ENCODE data around the gene DOCK2. TPM values are rescaled to one million over a fixed set of nuclear protein-coding genes. Genes with fewer than 3 reads are reported as not detected.
"Not testable (repeated sequence)": the region's sequence is repeated elsewhere in the genome, so short reads cannot be mapped to it uniquely, and the experiment has no call there.

Gene DOCK2
- total RNA-seq, 1 donor from 2014 or later, result 0.77 TPM

DNA sequence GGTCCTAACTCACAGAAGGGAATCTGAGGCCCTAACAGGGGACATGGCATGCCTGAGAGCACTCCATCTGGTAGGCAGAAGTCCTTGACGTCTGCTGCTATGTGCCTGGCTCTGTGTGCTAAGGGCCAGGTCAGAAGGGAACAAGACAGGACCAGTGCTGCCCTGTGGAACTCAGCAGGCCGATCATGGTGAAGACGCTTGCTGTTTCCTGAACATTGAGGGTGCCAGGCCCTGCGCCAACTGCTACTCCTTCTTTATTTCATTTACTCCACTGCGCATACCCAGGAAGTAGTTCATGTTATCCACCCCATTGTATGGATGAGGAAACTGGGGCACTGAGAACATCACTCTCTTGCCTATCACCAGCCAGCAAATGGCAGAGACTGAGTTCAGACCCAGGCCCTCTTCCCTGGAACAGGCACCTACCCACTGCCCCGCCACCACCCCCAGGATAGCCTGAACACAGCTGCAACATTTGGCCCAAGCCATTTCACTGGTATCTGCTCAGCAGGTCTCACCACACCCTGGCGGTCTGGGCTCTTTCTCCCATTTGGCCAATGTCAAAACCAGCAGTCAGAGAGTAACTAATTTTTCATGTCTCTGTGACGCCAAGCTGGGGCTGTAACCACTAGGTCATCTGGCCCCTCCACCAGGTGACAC, 443.8 kb downstream of the DOCK2 start:
- Mint-ChIP-seq H3K27ac (ENCODE audit: unreplicated experiment) (no peak overlapping the region), H3K4me1 (no peaks in the 10 kb centered on the region), H3K36me3 (ENCODE audit: low read depth) (no peaks in the 10 kb centered on the region), H3K9me3 (no peaks in the 10 kb centered on the region), H3K4me3 (no peak overlapping the region), H3K27me3 (ENCODE audit: low read depth) (peaks cover 6% of the 10 kb centered on the region)
- TF ChIP-seq, protein P1, sequence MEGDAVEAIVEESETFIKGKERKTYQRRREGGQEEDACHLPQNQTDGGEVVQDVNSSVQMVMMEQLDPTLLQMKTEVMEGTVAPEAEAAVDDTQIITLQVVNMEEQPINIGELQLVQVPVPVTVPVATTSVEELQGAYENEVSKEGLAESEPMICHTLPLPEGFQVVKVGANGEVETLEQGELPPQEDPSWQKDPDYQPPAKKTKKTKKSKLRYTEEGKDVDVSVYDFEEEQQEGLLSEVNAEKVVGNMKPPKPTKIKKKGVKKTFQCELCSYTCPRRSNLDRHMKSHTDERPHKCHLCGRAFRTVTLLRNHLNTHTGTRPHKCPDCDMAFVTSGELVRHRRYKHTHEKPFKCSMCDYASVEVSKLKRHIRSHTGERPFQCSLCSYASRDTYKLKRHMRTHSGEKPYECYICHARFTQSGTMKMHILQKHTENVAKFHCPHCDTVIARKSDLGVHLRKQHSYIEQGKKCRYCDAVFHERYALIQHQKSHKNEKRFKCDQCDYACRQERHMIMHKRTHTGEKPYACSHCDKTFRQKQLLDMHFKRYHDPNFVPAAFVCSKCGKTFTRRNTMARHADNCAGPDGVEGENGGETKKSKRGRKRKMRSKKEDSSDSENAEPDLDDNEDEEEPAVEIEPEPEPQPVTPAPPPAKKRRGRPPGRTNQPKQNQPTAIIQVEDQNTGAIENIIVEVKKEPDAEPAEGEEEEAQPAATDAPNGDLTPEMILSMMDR (conservative IDR thresholded peaks at IDR 0.05), result no peak
- DNase-seq (ENCODE audit: low read depth, low spot score), result no peak

DNA sequence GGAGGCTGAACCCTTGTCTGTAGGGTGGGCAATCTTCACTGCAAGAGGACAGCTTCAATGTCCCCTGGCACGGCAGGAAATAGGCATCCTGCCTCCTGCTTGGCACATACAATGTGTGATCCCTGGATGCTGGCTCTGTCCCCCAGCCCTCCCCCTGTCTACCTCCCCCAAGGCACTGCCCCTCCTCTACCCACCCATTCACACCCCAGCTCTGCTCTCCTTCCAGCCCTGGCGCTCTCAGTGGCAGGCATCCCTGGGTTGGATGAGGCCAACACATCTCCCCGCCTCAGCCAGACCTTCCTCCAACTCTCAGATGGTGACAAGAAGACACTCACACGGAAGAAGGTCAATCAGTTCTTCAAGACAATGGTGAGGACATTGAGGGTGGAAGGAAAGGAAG, 444.5 kb downstream of the DOCK2 start:
- DNase-seq (ENCODE audit: low read depth, low spot score), result no peak
- Mint-ChIP-seq H3K9me3 (no peaks in the 10 kb centered on the region), H3K4me1 (no peaks in the 10 kb centered on the region), H3K36me3 (ENCODE audit: low read depth) (no peaks in the 10 kb centered on the region), H3K27me3 (ENCODE audit: low read depth) (peaks cover 6% of the 10 kb centered on the region), H3K27ac (ENCODE audit: unreplicated experiment) (no peak overlapping the region), H3K4me3 (no peak overlapping the region)
- TF ChIP-seq, protein P1 (conservative IDR thresholded peaks at IDR 0.05), result no peak

DNA sequence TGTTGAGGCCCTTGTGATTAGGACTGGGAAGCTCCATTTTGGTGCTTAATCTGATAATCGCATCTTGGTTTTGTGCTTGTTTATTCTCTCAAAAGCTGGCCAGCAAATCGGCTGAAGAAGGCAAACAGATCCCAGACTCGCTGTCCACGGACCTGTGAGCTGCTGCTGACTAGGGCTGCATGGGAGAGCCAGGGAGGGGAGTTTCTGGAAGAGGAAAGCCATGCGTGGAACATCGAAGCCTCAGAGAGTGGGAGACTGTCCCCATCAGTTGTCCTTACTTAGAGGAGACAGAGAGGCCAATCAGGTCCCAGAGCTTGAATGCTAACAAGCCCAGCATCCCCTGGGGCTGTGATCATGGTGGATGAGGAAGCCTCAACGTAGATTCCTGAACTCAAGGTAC, 445.6 kb downstream of the DOCK2 start:
- TF ChIP-seq, protein P1 (conservative IDR thresholded peaks at IDR 0.05), result no peak
- Mint-ChIP-seq H3K4me1 (no peaks in the 10 kb centered on the region), H3K36me3 (ENCODE audit: low read depth) (no peaks in the 10 kb centered on the region)

DNA sequence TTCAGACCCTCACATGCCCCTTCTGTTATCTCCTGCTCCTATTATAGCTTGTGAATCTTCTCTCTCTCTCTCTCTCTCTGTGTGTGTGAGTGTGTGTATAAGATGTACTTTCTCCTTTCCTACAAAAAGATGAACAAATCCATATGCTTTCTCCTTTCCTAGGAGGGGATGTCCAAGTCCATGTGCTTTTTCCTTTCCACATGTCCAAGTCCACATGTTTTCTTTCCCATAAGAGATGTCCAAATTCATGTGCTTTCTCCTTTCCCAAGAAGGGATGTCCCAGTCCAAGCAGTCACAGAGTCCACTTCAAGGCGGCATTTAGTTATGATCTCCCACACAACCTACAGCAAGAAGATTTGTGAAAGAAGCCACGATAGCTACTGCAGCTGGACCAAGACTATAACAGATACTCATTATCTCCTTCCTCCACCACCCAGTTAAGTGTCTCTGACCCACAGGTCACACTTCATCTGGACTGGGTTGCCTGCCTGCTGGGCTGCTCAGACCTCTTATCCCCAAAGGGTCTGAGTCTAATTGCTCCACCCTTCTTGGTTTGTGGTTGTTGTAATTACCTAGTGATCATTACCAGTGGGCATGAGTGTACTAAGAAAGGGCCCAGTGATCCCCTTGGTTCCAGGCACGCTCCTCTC, 450.2 kb downstream of the DOCK2 start:
- H3K9me3 Mint-ChIP-seq, result peaks cover 2% of the 10 kb centered on the region
- DNase-seq (ENCODE audit: low read depth, low spot score), result no peak
- no peak overlapping the region for H3K27ac Mint-ChIP-seq (ENCODE audit: unreplicated experiment)
- TF ChIP-seq, protein P1 (conservative IDR thresholded peaks at IDR 0.05), result no peak
- no peaks in the 10 kb centered on the region for H3K27me3 Mint-ChIP-seq (ENCODE audit: low read depth)
- H3K36me3 Mint-ChIP-seq (ENCODE audit: low read depth), result no peaks in the 10 kb centered on the region
- no peak overlapping the region for H3K4me3 Mint-ChIP-seq
- no peaks in the 10 kb centered on the region for H3K4me1 Mint-ChIP-seq

More for the DNA sequence above, 445.6 kb downstream of the DOCK2 start:
- H3K27ac Mint-ChIP-seq (ENCODE audit: unreplicated experiment), result no peak overlapping the region
- no peak overlapping the region for H3K4me3 Mint-ChIP-seq
- H3K9me3 Mint-ChIP-seq, result peaks cover 2% of the 10 kb centered on the region
- peaks cover 6% of the 10 kb centered on the region for H3K27me3 Mint-ChIP-seq (ENCODE audit: low read depth)
- no peak for DNase-seq (ENCODE audit: low read depth, low spot score)

DNA sequence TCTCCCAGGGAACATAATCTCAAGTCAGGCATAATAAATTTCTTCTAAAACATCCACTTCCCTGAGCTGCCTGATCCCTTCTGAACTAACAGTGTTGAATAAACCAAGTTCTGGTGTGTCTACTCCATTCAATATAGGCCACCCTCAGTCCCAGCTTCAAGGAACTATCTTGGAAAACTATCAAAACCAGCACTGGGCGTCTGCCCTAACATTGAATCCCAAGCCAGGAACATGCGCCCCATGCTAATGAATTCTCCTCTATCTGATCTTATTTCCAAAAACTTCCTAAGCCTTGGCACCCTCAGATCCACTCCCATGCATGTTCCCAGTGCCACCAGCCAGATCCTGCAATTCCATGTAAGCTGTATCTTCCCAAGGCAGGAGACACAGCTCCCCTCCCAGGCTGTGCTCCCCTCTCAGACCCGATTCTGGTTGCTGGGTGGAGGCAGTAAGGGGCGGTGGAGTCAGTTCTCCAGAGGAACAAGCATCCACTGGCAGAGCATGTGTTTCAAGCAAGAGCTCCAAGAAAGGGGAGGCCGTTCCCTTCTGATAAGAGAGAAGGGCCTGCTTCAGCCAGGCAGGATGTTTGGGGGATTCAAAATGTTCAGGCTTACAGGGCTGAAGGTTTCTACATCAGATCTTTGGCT, 455.5 kb downstream of the DOCK2 start:
- TF ChIP-seq, protein P1 (conservative IDR thresholded peaks at IDR 0.05), result no peak
- H3K4me1 Mint-ChIP-seq, result peaks cover 11% of the 10 kb centered on the region
- no peaks in the 10 kb centered on the region for H3K9me3 Mint-ChIP-seq
- H3K36me3 Mint-ChIP-seq (ENCODE audit: low read depth), result no peaks in the 10 kb centered on the region
- H3K4me3 Mint-ChIP-seq, result no peak overlapping the region
- H3K27ac Mint-ChIP-seq (ENCODE audit: unreplicated experiment), result no peak overlapping the region
- H3K27me3 Mint-ChIP-seq (ENCODE audit: low read depth), result no peaks in the 10 kb centered on the region
- DNase-seq (ENCODE audit: low read depth, low spot score), result no peak

DNA sequence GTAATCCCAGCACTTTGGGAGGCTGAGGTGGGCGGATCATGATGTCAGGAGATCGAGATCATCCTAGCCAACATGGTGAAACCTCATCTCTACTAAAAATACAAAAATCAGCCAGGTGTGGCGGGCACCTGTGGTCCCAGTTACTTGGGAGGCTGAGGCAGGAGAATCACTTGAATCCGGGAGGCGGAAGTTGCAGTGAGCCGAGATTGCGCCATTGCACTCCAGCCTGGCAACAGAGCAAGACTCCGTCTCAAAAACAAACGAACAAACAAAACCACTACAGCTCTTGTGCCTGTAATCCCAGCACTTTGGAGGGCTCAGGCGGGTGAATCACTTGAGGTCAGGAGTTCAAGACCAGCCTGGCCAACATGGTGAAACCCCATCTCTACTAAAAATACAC, 457.3 kb downstream of the DOCK2 start:
- H3K27me3 Mint-ChIP-seq (ENCODE audit: low read depth); H3K36me3 Mint-ChIP-seq (ENCODE audit: low read depth); H3K9me3 Mint-ChIP-seq; H3K27ac Mint-ChIP-seq (ENCODE audit: unreplicated experiment); H3K4me3 Mint-ChIP-seq; DNase-seq (ENCODE audit: low read depth, low spot score): not testable (repeated sequence)
- H3K4me1 Mint-ChIP-seq, result peaks cover 16% of the 10 kb centered on the region
